NCI-H226 (cell line): Measurements from ENCODE around the gene DHRSX.
A peak's percentile ranks its signal among the peaks of the same experiment; 100 is the strongest.
"Not testable (repeated sequence)": the region's sequence is repeated elsewhere in the genome, so short reads cannot be mapped to it uniquely, and the experiment has no call there.

Source experiments
- DNase-seq: peaks from one replicate; pipeline ENCODE4 v3.0.0-alpha.2; 2015

Gene DHRSX

DNA sequence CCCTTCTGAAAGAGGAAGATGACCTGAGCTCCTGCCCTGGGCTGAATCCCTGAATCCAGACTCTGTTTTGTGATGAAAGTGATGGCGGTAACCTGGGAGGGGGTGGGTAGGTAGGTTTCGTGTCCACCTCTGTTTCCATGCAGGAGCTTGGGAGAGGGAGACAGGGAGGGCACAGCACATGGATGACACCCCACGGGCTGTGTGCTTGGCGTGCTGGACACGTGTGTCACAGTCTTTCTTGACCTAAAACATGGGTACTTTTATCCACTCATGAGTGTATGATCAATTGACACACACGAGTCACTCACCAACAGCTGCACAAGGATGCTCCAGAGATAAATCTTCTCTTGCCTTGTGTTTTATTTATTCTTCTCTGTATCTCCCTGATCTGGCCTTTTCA lies 111.5 kb downstream of the DHRSX start:
- DNase-seq = no peak

DNA sequence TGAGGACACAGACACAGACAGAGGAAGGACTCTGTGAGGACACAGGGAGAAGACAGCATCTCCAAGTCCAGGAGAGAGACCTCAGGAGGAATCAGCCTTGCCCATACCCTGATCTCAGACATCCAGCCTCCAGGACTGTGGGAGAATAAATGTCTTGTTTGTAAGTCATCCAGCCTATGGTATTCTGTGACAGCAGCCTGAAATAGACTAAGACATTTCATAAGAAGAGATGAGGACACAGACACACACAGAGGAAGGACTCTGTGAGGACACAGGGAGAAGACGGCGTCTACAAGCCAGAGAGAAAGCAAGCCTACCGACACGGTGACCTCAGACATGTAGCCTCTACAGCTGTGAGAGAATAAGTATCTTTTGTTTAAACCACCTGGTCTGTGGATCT lies 112.1 kb downstream of the DHRSX start:
- DNase-seq = no peak

DNA sequence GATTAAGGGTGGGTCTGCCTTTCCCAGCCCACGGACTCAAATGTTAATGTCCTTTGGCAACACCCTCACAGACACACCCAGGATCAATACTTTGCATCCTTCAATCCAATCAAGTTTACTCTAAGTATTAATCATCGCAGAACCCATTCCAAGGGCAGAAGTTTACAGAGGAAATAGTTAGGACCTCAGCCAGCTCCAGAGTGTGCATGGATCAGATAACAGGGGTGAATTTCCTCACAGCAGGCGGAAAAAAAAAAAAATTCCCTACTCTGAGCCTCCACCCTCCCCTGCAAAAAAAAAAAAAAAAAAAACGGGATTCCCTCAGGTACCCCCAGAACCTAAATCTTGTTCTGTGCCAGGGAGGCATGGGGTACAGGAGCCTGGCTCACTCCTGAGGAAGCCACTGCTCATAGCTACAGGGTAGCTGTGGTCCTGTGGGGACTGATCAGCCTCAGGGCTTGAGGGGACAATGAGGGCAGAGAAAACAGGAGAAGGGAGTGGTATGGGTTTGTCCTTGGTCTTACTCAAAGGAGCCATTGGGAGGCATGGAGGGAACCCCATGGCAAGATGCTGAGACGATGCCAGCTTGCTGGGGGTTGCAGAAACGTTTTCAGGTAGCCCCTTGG lies 113.0 kb downstream of the DHRSX start:
- DNase-seq = peak; percentile 29

DNA sequence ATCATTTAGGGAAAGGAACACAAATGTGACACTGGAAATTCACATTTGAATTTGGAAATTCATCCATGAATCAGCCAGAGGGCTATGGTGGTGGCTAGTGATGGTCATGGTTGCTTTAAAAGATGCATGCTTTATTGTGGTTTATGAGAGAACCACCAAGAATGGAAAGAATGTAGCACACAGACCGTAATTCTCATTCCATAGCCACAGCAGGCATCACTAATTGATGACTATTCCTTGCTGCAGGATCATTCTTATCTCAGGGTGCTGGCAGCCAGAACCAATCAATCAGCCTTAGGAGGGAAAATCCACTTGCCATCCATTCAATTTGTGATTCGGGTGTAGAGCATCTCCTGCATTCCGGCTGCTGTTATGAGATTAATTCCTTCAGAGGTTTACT lies 115.6 kb downstream of the DHRSX start:
- peak; percentile 81 for DNase-seq

DNA sequence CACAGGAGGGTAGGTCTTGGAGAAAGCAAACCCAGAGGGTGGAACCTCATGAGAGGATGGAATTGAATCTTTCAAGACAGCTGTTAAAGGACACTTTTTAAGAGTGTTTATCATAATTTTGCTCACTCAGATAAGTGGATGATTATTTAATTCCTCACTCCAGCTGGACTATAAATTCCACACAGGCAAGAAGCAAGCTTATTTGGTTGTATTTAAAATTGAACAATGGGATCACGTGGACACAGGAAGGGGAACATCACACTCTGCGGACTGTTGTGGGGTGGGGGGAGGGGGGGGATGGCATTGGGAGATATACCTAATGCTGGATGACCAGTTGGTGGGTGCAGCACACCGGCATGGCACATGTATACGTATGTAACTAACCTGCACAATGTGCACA lies 116.3 kb downstream of the DHRSX start:
- DNase-seq = no peak

DNA sequence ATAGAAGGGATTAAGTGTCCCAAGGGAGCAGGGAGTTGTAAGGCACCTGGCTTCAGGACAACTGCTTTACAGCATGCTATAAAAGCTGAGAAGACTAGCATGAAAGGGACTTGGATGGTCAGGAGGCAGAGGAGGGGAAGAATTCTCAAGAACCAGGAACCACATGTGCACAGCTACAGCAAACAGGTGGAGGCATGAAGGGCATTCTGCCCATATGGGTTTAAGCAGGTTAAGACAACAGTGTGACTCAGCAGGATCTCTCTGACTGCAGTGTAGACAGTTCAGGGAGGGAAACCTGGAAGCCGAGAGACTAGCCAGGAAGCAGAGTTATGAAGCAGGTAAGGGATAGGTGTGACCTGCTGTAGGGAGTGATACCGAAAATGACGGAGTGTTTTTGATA lies 117.0 kb downstream of the DHRSX start:
- DNase-seq = no peak

- no peak for DNase-seq
Measured at GRCh38 chrX:2383144-2383543, 117.6 kb downstream of the DHRSX start.

- DNase-seq = not testable (repeated sequence)
Measured at GRCh38 chrX:2382433-2383048, 118.2 kb downstream of the DHRSX start.

DNA sequence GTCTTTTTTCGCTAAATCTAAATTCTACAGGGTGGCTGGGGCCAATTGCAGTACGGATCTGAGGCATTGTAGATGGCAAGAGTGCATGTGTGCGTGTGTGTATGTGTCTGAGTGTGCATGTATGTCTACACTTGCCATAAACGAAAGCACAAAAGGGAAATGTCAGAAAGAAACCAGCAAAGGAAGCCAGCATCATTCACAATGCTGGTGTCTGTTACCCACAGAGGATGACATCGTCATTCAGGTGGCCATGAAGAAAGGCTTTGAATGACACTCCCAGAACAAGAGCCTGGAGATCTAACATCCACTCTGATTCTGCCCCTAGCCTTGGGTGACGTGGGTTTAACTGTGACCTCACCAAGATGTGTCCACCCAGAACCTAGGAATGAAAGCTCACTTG lies 124.6 kb downstream of the DHRSX start:
- DNase-seq = no peak

DNA sequence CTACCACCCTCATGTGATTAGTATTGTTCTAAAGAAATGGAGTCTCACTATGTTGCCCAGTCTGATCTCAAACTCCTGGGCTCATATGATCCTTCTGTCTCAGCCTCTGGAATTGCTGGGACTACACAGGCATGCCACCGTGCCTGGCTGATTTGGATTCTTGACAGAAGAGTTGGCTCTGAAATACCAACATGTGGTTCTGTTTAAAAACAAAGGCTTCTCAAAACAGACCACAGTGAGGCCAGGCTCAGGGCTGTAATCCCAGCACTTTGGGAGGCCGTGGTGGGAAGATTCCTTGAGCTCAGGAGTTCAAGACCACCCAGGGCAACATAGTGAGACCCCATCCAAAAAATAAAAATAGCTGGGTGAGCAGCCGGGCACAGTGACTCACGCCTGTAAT lies 126.7 kb downstream of the DHRSX start:
- no peak for DNase-seq

GRCh38 chrX:2373615-2374014 lies 127.2 kb downstream of the DHRSX start:
- no peak for DNase-seq

GRCh38 chrX:2371026-2371711 lies 129.6 kb downstream of the DHRSX start:
- peak; percentile 80 for DNase-seq

- peak; percentile 53 for DNase-seq
Measured at GRCh38 chrX:2370456-2370855, 130.3 kb downstream of the DHRSX start.

DNA sequence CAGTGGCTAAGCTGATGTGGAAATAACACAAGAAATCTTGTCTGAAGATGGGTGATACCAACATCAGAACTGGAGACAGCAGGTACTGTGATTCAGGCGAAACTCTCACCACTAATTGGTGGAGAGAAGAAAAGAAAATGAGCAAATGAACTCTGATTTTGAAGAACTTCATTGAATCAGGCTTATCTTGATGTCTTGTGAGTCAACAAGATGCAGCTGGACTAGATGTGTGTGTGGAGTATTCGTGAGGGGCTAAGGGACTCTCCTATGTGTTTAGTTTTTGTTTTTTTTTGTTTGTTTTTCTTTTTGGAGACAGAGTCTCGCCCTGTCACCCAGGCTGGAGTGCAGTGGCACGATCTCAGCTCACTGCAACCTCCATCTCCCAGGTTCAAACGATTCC lies 131.6 kb downstream of the DHRSX start:
- DNase-seq = no peak

GRCh38 chrX:2360731-2361130 lies 140.0 kb downstream of the DHRSX start:
- peak; percentile 92 for DNase-seq

DNA sequence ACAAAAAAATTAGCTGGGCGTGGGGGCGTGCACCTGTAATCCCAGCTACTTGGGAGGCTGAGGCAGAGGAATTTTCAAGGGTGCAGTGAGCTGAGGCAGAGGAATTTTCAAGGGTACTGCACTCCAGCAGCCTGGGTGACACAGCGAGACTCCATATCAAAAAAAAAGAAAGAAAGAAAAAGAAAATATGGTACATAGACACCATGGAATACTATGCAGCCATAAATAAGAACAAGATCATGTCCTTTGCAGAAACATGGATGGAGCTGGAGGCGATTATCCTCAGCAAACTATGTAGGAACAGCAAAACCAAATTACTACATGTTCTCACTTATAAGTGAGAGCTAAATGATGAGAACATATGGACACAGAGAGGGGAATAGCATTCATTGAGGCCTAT lies 141.3 kb downstream of the DHRSX start:
- DNase-seq = not testable (repeated sequence)

- DNase-seq = peak; percentile 82
Measured at GRCh38 chrX:2351999-2352995, 148.5 kb downstream of the DHRSX start.

GRCh38 chrX:2351321-2351720 lies 149.5 kb downstream of the DHRSX start:
- DNase-seq = peak; percentile 61

GRCh38 chrX:2350703-2351102 lies 150.1 kb downstream of the DHRSX start:
- DNase-seq = not testable (repeated sequence)

DNA sequence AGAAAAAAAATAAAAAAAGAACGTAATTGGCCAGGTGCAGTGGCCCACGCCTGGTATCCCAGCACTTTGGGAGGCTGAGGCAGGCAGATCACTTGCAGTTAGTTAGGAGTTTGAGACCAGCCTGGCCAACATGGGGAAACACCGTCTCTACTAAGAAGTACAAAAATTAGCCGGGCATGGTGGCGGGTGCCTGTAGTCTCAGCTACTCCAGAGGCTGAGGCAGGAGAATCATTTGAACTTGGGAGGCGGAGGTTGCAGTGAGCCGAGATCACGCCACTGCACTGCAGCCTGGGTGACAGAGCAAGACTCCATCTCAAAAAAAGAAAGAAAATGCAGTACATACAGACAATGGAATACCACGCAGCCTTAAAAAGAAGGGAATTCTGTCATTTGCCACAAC lies 150.7 kb downstream of the DHRSX start:
- not testable (repeated sequence) for DNase-seq

DNA sequence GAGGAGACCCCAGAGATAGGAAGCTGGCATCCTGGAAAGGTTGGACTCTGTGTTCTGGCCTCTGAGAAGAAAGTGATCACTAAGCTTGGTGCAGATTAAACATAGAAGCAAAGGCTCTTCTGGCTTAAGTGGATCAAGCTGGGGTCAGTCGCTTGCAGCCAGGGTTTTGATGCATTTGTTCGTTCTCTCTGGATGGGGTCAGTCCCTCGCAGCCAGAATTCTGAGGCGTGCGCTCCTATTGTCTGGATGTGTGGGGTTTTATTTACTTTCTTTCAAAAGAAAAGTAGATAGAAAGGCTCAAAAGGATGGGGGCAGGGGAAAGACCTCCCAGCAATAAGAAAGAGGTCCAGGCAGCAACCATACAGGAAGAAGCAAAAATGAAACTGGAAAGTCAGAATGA lies 152.6 kb downstream of the DHRSX start:
- DNase-seq = no peak

GRCh38 chrX:2346158-2346557 lies 154.6 kb downstream of the DHRSX start:
- no peak for DNase-seq

- no peak for DNase-seq
Measured at GRCh38 chrX:2345562-2345961, 155.2 kb downstream of the DHRSX start.
